HG02870 (cell line): ENCODE results near the gene NXN.
A peak's percentile ranks its signal among the peaks of the same experiment; 100 is the strongest.
"Not testable (repeated sequence)": the region's sequence is repeated elsewhere in the genome, so short reads cannot be mapped to it uniquely, and the experiment has no call there.

Experiments used
- ATAC-seq: cut with Tn5 transposase; IDR thresholded peaks from one replicate; pipeline ENCODE4 v1.9.1; 2021; ENCODE audit warnings: mild to moderate bottlenecking, moderate library complexity; ENCODE audit not compliant: unreplicated experiment

Gene NXN

DNA sequence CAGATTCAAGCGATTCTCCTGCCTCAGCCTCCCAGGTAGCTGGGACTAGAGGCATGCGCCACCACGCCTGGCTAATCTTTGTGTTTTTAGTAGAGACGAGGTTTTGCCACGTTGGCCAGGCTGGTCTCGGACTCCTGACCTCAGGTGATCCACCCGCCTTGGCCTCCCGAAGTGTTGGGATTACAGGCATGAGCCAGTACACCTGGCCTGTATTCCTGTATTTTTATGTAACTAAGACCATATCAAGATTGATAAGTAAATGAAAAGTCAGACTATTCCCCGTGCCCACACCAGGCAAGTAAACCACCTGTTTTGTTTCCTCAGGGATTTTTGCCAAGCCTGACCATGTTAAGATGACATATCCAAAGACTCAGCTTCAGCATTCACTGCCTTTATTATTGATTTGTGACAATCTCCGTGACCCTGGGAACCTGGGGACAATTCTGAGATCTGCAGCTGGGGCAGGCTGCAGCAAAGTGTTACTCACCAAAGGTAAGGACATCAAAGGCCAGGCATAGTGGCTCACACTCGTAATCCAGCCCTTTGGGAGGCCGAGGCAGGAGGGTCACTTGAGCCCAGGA is 191.8 kb downstream of the NXN start:
- no peak for ATAC-seq

DNA sequence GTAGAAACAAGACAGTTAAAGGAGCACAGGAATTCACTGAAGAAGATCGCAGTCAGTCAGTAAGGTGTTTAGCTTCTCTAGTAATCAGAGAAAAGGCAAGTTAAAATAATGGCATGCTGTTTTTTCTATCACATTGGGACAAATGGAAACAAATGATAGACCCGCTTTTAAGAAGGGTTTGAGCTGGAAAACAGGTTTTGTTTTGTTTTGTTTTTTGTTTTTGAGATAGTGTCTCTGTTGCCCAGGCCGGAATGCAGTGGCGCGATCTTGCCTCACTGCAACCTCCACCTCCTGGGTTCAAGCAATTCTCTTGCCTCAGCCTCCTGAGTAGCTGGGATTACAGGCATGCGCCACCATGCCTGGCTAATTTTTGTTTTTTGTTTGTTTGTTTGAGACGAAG is 193.7 kb downstream of the NXN start:
- not testable (repeated sequence) for ATAC-seq

GRCh38 chr17:784143-784542 is 195.4 kb downstream of the NXN start:
- ATAC-seq, result no peak

GRCh38 chr17:781805-782731 is 197.5 kb downstream of the NXN start, which contains the start of the genes GLOD4 and MRM3:
Gene GLOD4 (minus strand): TSS chr17:782280. CDS start chr17:782255, 25 bp downstream.
Gene MRM3 (plus strand): TSS chr17:782353. CDS start chr17:782379, 26 bp downstream.
- peak; percentile 72 for ATAC-seq

GRCh38 chr17:778096-778495 is 201.5 kb downstream of the NXN start:
- ATAC-seq, result no peak

DNA sequence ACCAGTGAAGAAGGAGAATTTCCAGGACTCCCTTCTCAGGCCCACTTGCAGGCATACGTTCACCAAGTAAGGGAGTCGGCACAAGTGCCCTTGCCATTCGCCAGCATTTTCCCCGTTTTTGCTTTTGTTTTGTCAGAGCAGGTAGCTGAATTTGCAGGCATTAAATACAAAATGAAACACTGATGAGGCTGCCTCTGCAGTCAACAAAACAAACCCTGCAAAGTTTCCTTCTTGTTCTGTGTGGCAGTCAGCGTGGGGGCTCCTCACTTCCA is 205.3 kb downstream of the NXN start:
- no peak for ATAC-seq

GRCh38 chr17:773467-774312 is 205.9 kb downstream of the NXN start:
- no peak for ATAC-seq

- no peak for ATAC-seq
Observed at GRCh38 chr17:773016-773415, 206.6 kb downstream of the NXN start.

GRCh38 chr17:767076-767475 is 212.5 kb downstream of the NXN start:
- no peak for ATAC-seq

GRCh38 chr17:760371-760770 is 219.2 kb downstream of the NXN start:
- no peak for ATAC-seq

DNA sequence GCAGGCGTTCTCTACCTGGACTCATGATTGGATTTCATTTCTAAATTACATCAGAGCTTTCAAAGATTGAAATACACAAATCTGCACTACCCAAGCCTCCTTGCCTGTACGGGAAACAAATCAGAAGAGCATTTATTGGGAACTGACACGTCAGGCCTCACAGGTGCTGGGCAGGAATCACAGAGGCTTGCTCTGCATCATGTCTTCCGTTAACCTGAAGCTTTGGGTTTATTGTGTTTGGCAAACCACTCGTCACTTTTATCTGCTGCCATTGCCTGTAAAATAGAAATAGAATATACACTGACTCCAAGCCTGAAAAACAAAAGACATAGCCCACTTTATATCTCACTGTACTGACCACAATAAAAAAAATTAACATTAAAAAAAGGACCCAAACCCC is 219.6 kb downstream of the NXN start:
- no peak for ATAC-seq

GRCh38 chr17:756010-756567 is 223.5 kb downstream of the NXN start:
- not testable (repeated sequence) for ATAC-seq

- not testable (repeated sequence) for ATAC-seq
Observed at GRCh38 chr17:755319-755961, 224.1 kb downstream of the NXN start.

DNA sequence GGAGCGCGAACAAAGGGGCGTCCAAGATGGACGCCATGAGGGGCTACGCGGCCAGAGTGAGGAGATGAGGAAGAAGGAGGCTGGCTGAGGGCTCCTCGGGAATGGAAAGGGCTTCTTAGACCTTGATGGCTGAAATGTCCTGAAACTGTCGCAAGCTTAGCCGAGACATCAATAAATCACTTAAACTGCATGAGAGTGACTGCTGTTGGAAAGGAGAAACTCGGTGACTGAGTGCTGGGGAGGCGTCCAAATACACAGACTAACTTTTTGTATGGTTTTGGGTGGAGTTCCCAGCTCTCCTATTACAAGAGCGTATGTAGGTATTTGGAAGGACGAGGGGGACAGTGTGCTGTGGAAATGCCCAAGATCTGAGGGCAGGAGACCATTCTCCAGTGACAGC is 226.2 kb downstream of the NXN start:
- ATAC-seq, result no peak

DNA sequence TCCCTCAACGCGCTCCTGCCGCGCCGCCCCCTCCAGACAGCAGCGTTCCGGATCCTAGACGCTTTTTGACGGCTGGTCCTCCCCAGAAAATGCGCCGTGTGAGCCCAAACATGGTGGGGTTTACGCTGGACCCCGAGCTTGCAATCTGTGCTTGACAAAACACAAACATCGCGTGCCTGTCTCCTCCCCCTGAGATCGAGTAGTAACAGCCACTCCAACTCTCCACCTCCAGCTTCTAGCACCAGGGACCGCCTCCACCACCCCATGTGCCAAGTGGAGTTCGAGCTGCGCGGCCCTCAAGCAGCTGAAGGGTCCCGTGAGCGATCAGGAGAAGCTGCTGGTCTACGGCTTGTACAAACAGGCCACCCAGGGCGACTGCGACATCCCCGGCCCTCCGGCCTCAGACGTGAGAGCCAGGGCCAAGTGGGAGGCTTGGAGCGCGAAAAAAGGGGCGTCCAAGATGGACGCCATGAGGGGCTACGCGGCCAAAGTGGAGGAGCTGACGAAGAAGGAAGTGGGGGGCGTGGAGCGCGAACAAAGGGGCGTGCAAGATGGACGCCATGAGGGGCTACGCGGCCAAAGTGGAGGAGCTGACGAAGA is 226.9 kb downstream of the NXN start:
- peak; percentile 6 for ATAC-seq

DNA sequence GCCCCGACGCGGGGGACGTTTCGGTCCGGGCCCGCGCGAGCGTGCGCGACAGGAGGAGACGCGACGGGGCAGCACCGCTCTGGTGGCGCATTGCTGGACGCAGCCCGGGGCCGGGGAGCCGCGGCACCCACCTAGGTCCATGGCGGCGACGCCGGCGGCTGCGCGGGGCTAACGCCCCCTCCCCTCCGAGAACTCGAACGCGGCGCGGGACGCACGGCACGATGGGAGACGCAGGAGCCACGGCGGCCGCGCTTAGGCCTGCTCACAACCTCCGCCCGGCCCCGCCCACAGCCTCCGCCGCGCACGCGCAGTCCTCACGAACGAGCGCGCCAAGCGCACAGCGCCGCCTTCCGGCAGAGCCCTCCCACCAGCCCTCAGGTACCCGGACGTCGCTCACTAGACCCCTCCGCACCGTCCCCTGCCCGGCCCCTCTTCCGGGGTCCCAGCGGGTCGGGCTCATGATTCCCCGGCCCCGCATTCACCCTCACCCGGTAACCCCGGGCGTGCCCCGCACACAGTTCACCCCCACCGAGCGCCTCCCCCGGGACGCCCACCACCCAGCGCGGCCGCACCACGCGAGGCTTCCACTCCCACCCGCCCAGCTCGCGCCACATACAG is 227.5 kb downstream of the NXN start, which contains the start of gene GEMIN4:
GEMIN4 (minus strand) TSS at position 263 of the 618 bp plus-strand sequence; CDS start at position 141, 122 bp downstream.
- peak; percentile 82 for ATAC-seq

DNA sequence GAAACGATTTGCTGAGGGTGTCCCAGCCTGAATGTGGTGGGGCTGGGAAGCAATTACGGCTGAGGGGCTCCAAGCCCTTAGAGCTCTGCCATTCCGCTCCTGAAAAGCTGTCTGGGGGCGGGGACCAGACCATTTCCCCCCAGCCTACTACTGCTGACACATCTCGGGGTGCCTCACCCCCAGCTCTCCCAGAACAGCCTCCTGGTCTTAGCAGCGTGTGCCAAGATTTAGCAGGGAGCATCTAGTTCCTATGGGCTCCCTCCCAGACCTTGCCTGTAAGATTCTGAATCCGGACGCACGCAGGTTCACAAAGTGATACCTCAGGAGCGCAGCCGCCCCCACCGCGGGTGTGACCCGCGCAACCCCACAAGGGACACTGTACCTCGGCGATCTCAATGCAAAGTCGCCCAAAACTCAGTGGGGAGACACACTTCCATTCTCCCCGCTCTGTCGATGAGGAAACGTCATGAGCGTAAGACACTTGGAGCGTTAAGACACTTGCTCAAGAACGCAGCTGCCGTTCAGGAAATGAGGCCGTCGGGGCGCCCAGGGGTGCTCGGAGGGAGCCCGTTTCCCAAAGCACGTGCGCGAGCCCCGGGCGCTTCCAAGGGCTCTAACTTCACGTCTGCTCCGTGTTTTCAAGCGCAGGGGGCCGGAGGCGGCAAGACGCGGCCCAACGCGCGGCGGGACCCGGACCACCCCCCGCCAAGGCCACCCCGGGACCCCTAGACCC is 228.1 kb downstream of the NXN start:
- ATAC-seq, result peak; percentile 26

GRCh38 chr17:750431-751037 is 229.0 kb downstream of the NXN start:
- ATAC-seq, result no peak

DNA sequence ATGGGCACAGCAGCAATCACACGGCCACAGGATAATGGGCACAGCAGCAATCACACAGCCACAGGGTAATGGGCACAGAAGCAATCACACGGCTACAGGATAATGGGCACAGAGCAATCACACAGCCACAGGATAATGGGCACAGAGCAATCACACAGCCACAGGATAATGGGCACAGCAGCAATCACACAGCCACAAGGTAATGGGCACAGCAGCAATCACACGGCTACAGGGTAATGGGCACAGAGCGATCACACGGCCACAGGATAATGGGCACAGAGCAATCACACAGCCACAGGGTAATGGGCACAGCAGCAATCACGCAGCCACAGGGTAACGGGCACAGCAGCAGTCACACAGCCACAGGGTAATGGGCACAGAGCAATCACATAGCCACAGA is 230.2 kb downstream of the NXN start:
- not testable (repeated sequence) for ATAC-seq
